Loucy (cell line): ENCODE data around the gene IGSF11.

Experiments
- EZH2phosphoT487 ChIP-seq: fragments of 200-600 bp; IDR thresholded peaks from 2 replicates; pipeline ENCODE4 v1.6.1; 2018; ENCODE audit warnings: antibody characterized with exemption, mild to moderate bottlenecking, moderate library complexity, borderline replicate concordance
- TF ChIP-seq, protein P1 (sequence below): fragments of 200-600 bp; sonication (generic); conservative IDR thresholded peaks from 2 replicates; pipeline ENCODE4 v1.5.1; 2014; ENCODE audit warnings: mild to moderate bottlenecking, antibody characterized with exemption, low read length

GRCh38 chr3:118980832-118981231, 53.8 kb downstream of the IGSF11 start:
- TF ChIP-seq, protein P1, sequence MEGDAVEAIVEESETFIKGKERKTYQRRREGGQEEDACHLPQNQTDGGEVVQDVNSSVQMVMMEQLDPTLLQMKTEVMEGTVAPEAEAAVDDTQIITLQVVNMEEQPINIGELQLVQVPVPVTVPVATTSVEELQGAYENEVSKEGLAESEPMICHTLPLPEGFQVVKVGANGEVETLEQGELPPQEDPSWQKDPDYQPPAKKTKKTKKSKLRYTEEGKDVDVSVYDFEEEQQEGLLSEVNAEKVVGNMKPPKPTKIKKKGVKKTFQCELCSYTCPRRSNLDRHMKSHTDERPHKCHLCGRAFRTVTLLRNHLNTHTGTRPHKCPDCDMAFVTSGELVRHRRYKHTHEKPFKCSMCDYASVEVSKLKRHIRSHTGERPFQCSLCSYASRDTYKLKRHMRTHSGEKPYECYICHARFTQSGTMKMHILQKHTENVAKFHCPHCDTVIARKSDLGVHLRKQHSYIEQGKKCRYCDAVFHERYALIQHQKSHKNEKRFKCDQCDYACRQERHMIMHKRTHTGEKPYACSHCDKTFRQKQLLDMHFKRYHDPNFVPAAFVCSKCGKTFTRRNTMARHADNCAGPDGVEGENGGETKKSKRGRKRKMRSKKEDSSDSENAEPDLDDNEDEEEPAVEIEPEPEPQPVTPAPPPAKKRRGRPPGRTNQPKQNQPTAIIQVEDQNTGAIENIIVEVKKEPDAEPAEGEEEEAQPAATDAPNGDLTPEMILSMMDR = no peak
- no peak for TF ChIP-seq EZH2phosphoT487
